ENCODE measurements around the gene WNT4.

DNA sequence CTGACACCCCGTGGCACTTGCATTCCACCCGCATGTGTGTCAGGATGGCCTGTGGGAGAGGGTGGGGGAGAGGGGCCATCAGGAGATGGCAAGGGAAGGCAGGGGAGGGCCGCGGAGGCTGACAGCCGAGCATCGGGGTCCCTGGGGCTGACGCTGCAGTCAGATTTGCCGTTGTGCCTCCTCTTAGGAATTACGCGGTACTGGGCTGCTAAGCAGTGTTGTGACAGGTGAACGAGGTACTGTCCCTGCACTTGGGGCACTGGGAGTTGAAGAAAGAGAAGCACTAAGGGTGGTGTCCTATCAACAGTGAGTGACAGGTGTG lies 22.5 kb downstream of the WNT4 start:
- TF ChIP-seq EZH2 (IDR thresholded peaks at IDR 0.05; ENCODE audit: borderline replicate concordance, low read length) (no peak), CTCF (conservative IDR thresholded peaks at IDR 0.05 in 1 of 2, IDR thresholded peaks at IDR 0.05 in 1 of 2; ENCODE audit: extremely low read depth in 1 of 2, insufficient read depth in 1 of 2, low read depth in 1 of 2, low read length in 2 of 2) (no peak)
